ENCODE results near the gene RAB37.
A peak's percentile ranks its signal among the peaks of the same experiment; 100 is the strongest.

RAB37 gene

GRCh38 chr17:74744714-74745547 is 7.9 kb downstream of the RAB37 start:
- peak; percentile 74 for DNase-seq (ENCODE audit: low read depth, low spot score)

GRCh38 chr17:74745548-74746177 is 8.6 kb downstream of the RAB37 start:
- no peak for DNase-seq (ENCODE audit: low read depth, low spot score)

- DNase-seq (ENCODE audit: low read depth, low spot score): no peak
These were observed 9.3 kb downstream of the RAB37 start for GRCh38 chr17:74746376-74746775.

GRCh38 chr17:74746922-74747321 is 9.9 kb downstream of the RAB37 start:
- no peak for DNase-seq (ENCODE audit: low read depth, low spot score)

- DNase-seq (ENCODE audit: low read depth, low spot score): no peak
These were observed 11.1 kb downstream of the RAB37 start for GRCh38 chr17:74748279-74748528.

- DNase-seq (ENCODE audit: low read depth, low spot score): peak; percentile 83
These were observed 11.6 kb downstream of the RAB37 start, which contains the start of gene NHERF1 for GRCh38 chr17:74748529-74749278. Gene NHERF1 (plus strand): TSS chr17:74748628. CDS start chr17:74748847, 219 bp downstream.

GRCh38 chr17:74749279-74750038 is 12.4 kb downstream of the RAB37 start:
- no peak for DNase-seq (ENCODE audit: low read depth, low spot score)

- no peak for DNase-seq (ENCODE audit: low read depth, low spot score)
These were observed 12.9 kb downstream of the RAB37 start for GRCh38 chr17:74750039-74750326.

- DNase-seq (ENCODE audit: low read depth, low spot score): no peak
These were observed 13.4 kb downstream of the RAB37 start for GRCh38 chr17:74750327-74751069.

GRCh38 chr17:74752415-74752814 is 15.4 kb downstream of the RAB37 start:
- DNase-seq (ENCODE audit: low read depth, low spot score): no peak

- DNase-seq (ENCODE audit: low read depth, low spot score): no peak
These were observed 15.9 kb downstream of the RAB37 start for GRCh38 chr17:74752822-74753401.

GRCh38 chr17:74754832-74755231 is 17.8 kb downstream of the RAB37 start:
- no peak for DNase-seq (ENCODE audit: low read depth, low spot score)

GRCh38 chr17:74755533-74755932 is 18.5 kb downstream of the RAB37 start:
- no peak for DNase-seq (ENCODE audit: low read depth, low spot score)

- DNase-seq (ENCODE audit: low read depth, low spot score): no peak
These were observed 19.8 kb downstream of the RAB37 start for GRCh38 chr17:74756891-74757290.

- no peak for DNase-seq (ENCODE audit: low read depth, low spot score)
These were observed 20.4 kb downstream of the RAB37 start for GRCh38 chr17:74757502-74757901.

GRCh38 chr17:74757931-74758847 is 21.1 kb downstream of the RAB37 start:
- DNase-seq (ENCODE audit: low read depth, low spot score): no peak

- DNase-seq (ENCODE audit: low read depth, low spot score): no peak
These were observed 21.8 kb downstream of the RAB37 start for GRCh38 chr17:74758848-74759168.

- no peak for DNase-seq (ENCODE audit: low read depth, low spot score)
These were observed 22.3 kb downstream of the RAB37 start for GRCh38 chr17:74759243-74759801.

GRCh38 chr17:74759941-74760340 is 22.9 kb downstream of the RAB37 start:
- DNase-seq (ENCODE audit: low read depth, low spot score): no peak
